GM19043 (cell line): ENCODE data around the gene OR6Q1.
"Not testable (repeated sequence)": the region's sequence is repeated elsewhere in the genome, so short reads cannot be mapped to it uniquely, and the experiment has no call there.

Experiments
- ATAC-seq: cut with Tn5 transposase; IDR thresholded peaks from one replicate; pipeline ENCODE4 v1.9.1; 2021; ENCODE audit warnings: low read depth; ENCODE audit not compliant: unreplicated experiment

OR6Q1 gene, protein sequence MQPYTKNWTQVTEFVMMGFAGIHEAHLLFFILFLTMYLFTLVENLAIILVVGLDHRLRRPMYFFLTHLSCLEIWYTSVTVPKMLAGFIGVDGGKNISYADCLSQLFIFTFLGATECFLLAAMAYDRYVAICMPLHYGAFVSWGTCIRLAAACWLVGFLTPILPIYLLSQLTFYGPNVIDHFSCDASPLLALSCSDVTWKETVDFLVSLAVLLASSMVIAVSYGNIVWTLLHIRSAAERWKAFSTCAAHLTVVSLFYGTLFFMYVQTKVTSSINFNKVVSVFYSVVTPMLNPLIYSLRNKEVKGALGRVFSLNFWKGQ

GRCh38 chr11:58030653-58031052 is at the start of gene OR6Q1:
TSS of gene OR6Q1 (plus strand) at chr11:58030953. CDS start at chr11:58030953, 0 bp downstream.
- ATAC-seq, result no peak

- no peak for ATAC-seq
Measured at GRCh38 chr11:57981536-57981935, 49.2 kb upstream of the OR6Q1 start.

DNA sequence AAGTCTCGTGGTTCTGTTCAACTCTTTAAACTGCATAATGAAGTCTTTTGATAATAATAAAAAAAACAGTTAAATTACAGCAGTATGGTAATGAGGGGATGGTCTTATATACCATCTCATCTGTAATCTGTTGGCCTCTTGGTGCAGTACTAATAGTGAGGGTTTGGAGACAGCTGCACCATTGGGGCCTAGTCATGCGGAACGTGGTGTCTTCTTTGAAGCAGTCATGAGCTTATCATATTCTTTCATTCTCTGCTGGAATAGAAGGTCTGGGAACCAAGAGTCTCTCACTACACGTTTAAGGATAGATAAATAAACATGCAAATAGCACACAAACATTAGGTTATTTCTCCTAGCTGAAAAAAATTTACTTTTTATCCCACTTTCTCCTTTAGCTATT is 48.0 kb upstream of the OR6Q1 start:
- no peak for ATAC-seq

DNA sequence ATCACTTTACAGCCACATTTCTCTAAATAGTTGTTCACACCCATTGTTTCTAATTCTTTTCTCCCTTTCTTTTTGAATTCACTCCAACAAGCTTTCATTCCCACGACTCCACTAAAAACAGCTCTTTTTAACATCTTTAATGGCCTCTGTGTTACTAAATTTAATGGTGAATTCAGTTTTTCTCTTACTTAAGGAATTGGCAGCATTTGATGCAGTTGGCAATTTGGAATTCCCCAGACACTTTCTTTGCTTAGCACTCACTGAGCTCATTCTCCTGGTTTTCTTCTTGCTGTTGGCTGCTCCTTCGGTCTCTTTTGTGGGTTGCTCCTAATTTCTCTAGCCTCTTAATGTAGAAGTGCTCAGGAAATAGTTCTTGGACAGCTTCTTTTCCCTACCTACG is 47.6 kb upstream of the OR6Q1 start:
- no peak for ATAC-seq

- not testable (repeated sequence) for ATAC-seq
Measured at GRCh38 chr11:57999523-57999922, 31.2 kb upstream of the OR6Q1 start.

GRCh38 chr11:58000021-58000420 is 30.7 kb upstream of the OR6Q1 start:
- ATAC-seq, result not testable (repeated sequence)

DNA sequence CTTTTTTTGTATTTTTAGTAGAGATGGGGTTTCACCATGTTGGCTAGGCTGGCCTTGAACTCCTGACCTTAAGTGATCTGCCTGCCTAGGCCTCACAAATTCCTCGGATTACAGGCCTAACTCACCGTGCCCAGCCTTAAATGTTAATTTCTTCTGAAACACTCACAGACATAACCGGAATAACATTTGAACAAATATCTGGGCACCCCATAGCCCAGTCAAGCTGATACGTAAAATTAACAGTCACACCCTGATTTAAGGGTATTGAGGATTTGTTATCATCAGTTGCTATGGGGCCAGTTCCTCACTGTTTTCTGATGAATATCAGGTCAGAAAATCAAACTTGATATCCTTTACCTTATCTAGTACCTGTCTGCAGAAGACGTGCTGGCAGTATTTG is 30.1 kb upstream of the OR6Q1 start:
- ATAC-seq, result no peak

- ATAC-seq, result no peak
Measured at GRCh38 chr11:58003036-58003435, 27.7 kb upstream of the OR6Q1 start.

DNA sequence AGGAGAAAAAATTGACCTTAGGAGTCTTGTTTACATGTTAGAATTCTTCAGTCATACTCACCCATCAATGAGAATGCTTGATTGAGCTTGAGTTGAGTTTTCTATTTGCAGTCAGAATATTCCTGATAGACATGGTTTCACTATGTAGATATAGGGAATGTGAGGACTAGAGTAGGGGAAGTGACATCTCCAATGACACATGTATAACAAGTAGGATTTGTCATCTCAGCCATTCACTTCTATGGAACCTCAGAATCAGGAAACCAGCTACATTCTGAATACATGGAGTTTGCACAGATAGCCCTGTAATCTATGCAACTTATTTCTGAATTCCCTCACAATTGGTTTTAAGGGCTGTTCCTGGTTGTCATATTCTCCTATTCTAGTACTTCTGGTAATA is 27.2 kb upstream of the OR6Q1 start:
- ATAC-seq, result no peak

GRCh38 chr11:58004664-58005063 is 26.1 kb upstream of the OR6Q1 start:
- no peak for ATAC-seq

- no peak for ATAC-seq
Measured at GRCh38 chr11:58006940-58007339, 23.8 kb upstream of the OR6Q1 start.

DNA sequence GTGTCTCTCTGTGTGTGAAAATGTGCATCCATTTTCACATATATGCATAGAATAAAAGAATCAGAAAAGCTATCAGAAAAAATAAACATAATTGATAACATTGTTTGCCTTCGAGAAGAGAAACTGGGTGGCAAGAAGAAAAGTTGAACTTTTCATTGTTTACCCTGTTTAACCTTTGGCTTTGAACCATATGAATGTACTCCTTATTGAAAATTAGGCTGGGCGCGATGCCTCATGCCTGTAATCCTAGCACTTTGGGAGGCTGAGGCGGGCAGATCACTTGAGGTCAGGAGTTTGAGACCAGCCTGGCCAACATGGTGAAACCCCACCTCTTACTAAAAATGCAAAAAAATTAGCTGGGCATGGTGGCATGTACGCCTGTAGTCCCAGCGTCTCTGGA is 19.0 kb upstream of the OR6Q1 start:
- ATAC-seq, result no peak

DNA sequence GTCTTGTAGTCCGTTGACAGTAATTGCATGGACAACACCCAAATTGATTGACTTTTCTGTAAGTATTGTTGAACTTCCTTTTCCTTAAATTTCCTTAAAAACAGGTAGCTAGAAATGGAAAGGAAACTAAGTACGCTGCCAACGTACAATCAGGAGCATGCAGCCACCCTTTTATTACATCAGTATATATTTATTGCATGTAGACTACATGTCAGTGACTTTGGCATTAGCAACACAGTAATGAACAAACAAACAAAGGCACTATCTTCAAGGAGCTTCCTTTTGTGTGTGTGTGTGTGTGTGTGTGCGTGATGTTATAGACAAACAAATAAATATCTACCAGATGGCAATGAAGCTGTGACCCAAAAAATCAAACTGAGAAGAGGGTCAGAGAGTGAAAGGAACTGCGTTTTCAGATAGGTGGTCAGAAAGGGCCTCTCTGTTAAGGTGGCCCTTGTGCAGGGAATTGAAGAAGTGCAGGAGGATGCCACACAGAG is 7.3 kb upstream of the OR6Q1 start, which contains the start of gene OR9Q1:
Gene OR9Q1 (plus strand): TSS at position 447 of the 497 bp plus-strand sequence. CDS start 155,564 bp downstream, outside the sequence.
- ATAC-seq, result no peak

- ATAC-seq, result no peak
Measured at GRCh38 chr11:58024601-58025091, 6.1 kb upstream of the OR6Q1 start.

- ATAC-seq, result no peak
Measured at GRCh38 chr11:58027341-58027740, 3.4 kb upstream of the OR6Q1 start.

GRCh38 chr11:58028687-58029411 is 1.9 kb upstream of the OR6Q1 start:
- no peak for ATAC-seq

DNA sequence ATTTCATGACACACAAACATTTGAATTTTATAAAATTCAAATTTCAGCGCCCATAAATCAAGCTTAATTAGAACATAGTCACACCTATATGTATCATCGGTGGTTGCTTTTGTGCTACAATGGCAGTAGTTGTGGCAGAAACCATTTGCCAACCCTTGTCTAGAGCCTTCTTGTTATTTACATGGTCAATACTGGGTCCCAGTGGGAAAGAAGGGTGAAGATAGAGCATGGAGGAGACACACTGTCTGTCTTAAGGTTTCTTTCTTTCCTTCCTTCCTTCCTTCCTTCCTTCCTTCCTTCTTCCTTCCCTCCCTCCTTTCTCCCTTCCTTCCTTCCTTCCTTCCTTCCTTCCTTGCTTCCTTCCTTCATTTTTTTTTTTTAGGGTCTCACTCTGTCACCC is 3.7 kb downstream of the OR6Q1 start:
- ATAC-seq, result no peak

DNA sequence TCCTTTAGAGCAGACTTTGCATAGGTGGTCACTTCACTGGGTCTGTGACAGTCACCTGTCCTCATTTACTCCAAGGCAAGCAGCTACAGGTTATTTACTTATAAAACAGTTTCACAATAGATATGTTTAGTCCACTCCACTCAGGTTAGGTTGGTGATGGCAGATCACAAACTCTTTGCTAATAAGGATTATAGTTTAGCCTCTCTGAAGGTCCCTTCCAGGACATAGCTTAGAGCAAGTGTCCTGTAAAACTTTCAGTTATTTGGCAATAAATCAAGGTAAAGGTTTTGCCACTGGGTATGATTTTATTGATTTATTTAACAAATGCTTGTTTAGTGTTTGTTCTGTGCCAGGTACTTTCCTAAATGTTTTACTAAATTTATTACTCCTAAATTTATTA is 8.8 kb downstream of the OR6Q1 start:
- no peak for ATAC-seq

GRCh38 chr11:58043379-58043778 is 12.6 kb downstream of the OR6Q1 start:
- ATAC-seq, result no peak

- no peak for ATAC-seq
Measured at GRCh38 chr11:58046231-58046630, 15.5 kb downstream of the OR6Q1 start.

DNA sequence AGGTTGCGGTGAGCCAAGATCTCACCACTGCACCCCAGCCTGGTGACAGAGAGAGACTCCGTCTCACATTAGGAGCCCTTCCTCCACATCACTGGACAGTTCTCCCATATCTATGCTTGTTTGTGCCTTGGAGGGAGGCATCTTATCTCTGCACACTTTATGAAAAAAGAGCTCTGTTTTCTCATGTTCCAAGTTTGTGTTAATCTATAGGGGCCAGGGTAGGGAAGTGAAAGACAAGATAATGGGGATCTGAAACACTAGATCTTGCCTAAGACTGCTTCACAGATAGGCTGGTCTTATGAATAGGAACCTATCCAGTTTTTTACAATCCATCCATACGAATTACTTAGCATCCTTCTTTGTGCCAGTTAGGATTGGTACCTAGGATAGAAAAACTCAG is 17.1 kb downstream of the OR6Q1 start:
- ATAC-seq, result no peak
